IMR-90 (cell line): ENCODE measurements around the gene SOX30. TPM values are rescaled to one million over a fixed set of nuclear protein-coding genes. Genes with fewer than 3 reads are reported as not detected.

Experiments used
- ATAC-seq: fragments of 200-7000 bp; cut with Tn5 transposase; 2 replicates; pipeline ENCODE4 v1.9.1; 2020; ENCODE audit warnings: low read depth, mild to moderate bottlenecking, moderate library complexity
- BruUV-seq: library from RNA; stranded (reverse); fragments of 400-500 nt; replicated peaks from 2 replicates; lab custom pipeline; 2021; lab: Mats Ljungman, UMichigan
- CTCF ChIA-PET: fragments of 300-600 bp; formaldehyde crosslinking; extraction: SDS; loops from one replicate; lab custom pipeline; 2021; ENCODE audit warnings: antibody characterized with exemption; lab: Yijun Ruan, JAX
- POLR2A ChIA-PET: fragments of 300-600 bp; sonication (Branson Sonifier 250); formaldehyde crosslinking; loops from one replicate; lab custom pipeline; 2022; ENCODE audit warnings: antibody characterized with exemption; ENCODE audit not compliant: unreplicated experiment; lab: Charles Lee
- DNase-seq: peaks from one replicate; pipeline ENCODE4 v3.0.0; 2013
- H2AFZ ChIP-seq: replicated peaks from 2 replicates; pipeline ENCODE3; 2013; ENCODE audit warnings: low read length, mild to moderate bottlenecking; ENCODE audit not compliant: poor library complexity
- H2AK5ac ChIP-seq: 2 replicates; pipeline ENCODE4 v1.6.1; 2013; ENCODE audit warnings: low read depth, low read length, inconsistent platforms
- H2AK9ac ChIP-seq: replicated peaks from 2 replicates; pipeline ENCODE3; 2013; ENCODE audit warnings: mild to moderate bottlenecking, low read depth, low read length, moderate library complexity; ENCODE audit not compliant: poor library complexity
- H2BK120ac ChIP-seq: 2 replicates; pipeline ENCODE4 v1.6.1; 2013; ENCODE audit warnings: low read depth, low read length, inconsistent platforms
- H2BK15ac ChIP-seq: 3 replicates; pipeline ENCODE4 v1.6.1; 2013; ENCODE audit warnings: low read depth, low read length, inconsistent platforms
- H2BK20ac ChIP-seq: 2 replicates; pipeline ENCODE4 v1.6.1; 2013; ENCODE audit warnings: low read depth, mild to moderate bottlenecking, inconsistent platforms, low read length, moderate library complexity
- H2BK5ac ChIP-seq: 2 replicates; pipeline ENCODE4 v1.6.1; 2013; ENCODE audit warnings: mild to moderate bottlenecking, low read depth, low read length, inconsistent platforms; ENCODE audit not compliant: poor library complexity, severe bottlenecking
- H3K14ac ChIP-seq: replicated peaks from 2 replicates; pipeline ENCODE4 v1.6.1; 2013; ENCODE audit warnings: low read depth, low read length, inconsistent platforms
- H3K18ac ChIP-seq: 2 replicates; pipeline ENCODE4 v1.6.1; 2013; ENCODE audit warnings: low read depth, low read length, control low read depth
- H3K23ac ChIP-seq: 2 replicates; pipeline ENCODE4 v1.6.1; 2013; ENCODE audit warnings: low read depth, low read length, inconsistent platforms
- H3K27ac ChIP-seq: 2 replicates; pipeline ENCODE4 v1.5.1; 2013; ENCODE audit warnings: mild to moderate bottlenecking, control low read depth, low read length; ENCODE audit not compliant: insufficient read depth
- H3K27me3 ChIP-seq: 2 replicates; pipeline ENCODE4 v1.6.1; 2013; ENCODE audit warnings: low read length; ENCODE audit not compliant: control insufficient read depth, insufficient read depth
- H3K36me3 ChIP-seq: 2 replicates; pipeline ENCODE4 v1.6.1; 2013; ENCODE audit warnings: low read length, mixed read lengths; ENCODE audit not compliant: control insufficient read depth, insufficient read depth
- H3K4ac ChIP-seq: 2 replicates; pipeline ENCODE4 v1.6.1; 2013; ENCODE audit warnings: low read depth, low read length, inconsistent platforms
- H3K4me1 ChIP-seq: 2 replicates; pipeline ENCODE4 v1.6.1; 2013; ENCODE audit warnings: low read length, mixed read lengths; ENCODE audit not compliant: control insufficient read depth, insufficient read depth
- H3K4me2 ChIP-seq: 2 replicates; pipeline ENCODE4 v1.6.1; 2013; ENCODE audit warnings: low read depth, mild to moderate bottlenecking, control low read depth, low read length, moderate library complexity
- H3K4me3 ChIP-seq: 2 replicates; pipeline ENCODE4 v1.5.1; 2013; ENCODE audit warnings: low read depth, mild to moderate bottlenecking, control low read depth, low read length, moderate library complexity; ENCODE audit not compliant: insufficient read depth
- H3K56ac ChIP-seq: 2 replicates; pipeline ENCODE4 v1.6.1; 2013; ENCODE audit warnings: low read length, inconsistent platforms; ENCODE audit not compliant: insufficient read depth; ENCODE audit errors: extremely low read depth
- H3K79me1 ChIP-seq, 2 experiments: 2 replicates each; pipeline ENCODE4 v1.6.1; 2013; ENCODE audit warnings: low read length in 2 of 2, inconsistent platforms in 1 of 2, low read depth in 1 of 2
- H3K9ac ChIP-seq: 2 replicates; pipeline ENCODE4 v1.6.1; 2013; ENCODE audit warnings: low read depth, low read length, control low read depth
- H3K9me1 ChIP-seq: 2 replicates; pipeline ENCODE4 v1.6.1; 2013; ENCODE audit warnings: low read length, inconsistent platforms; ENCODE audit not compliant: insufficient read depth
- H3K9me3 ChIP-seq: 2 replicates; pipeline ENCODE4 v1.6.1; 2013; ENCODE audit warnings: low read length; ENCODE audit not compliant: control insufficient read depth, insufficient read depth
- H4K20me1 ChIP-seq: 2 replicates; pipeline ENCODE4 v1.6.1; 2013; ENCODE audit warnings: low read length, inconsistent platforms; ENCODE audit not compliant: insufficient read depth
- H4K5ac ChIP-seq: 2 replicates; pipeline ENCODE4 v1.6.1; 2013; ENCODE audit warnings: mild to moderate bottlenecking, low read depth, low read length, control low read depth
- H4K8ac ChIP-seq, 2 experiments: 2 replicates each; pipeline ENCODE4 v1.6.1; 2013; ENCODE audit warnings: low read depth in 2 of 2, low read length in 2 of 2, control low read depth in 1 of 2, inconsistent platforms in 1 of 2
- H4K91ac ChIP-seq: 2 replicates; pipeline ENCODE4 v1.6.1; 2013; ENCODE audit warnings: low read depth, low read length, inconsistent platforms; ENCODE audit not compliant: insufficient read depth
- BHLHE40 ChIP-seq: fragments of 150-350 bp; IDR thresholded peaks from 2 replicates; pipeline ENCODE4 v1.6.1; 2016; ENCODE audit warnings: mild to moderate bottlenecking, low read depth, low read length
- CHD1 ChIP-seq: IDR thresholded peaks from 2 replicates; pipeline ENCODE4 v1.6.1; 2012; ENCODE audit warnings: low read depth, low read length, improper control_type of control experiment
- MXI1 ChIP-seq: IDR thresholded peaks from 2 replicates; pipeline ENCODE4 v1.6.1; 2012; ENCODE audit warnings: low read depth, mild to moderate bottlenecking, low read length, moderate library complexity, borderline replicate concordance
- NFE2L2 ChIP-seq: fragments of 150-350 bp; IDR thresholded peaks from 2 replicates; pipeline ENCODE4 v1.6.1; 2016; ENCODE audit warnings: low read depth, mild to moderate bottlenecking, low read length
- RAD21 ChIP-seq: IDR thresholded peaks from 2 replicates; pipeline ENCODE4 v1.6.1; 2012; ENCODE audit warnings: low read length, improper control_type of control experiment
- RCOR1 ChIP-seq: IDR thresholded peaks from 2 replicates; pipeline ENCODE4 v1.6.1; 2012; ENCODE audit warnings: mild to moderate bottlenecking, low read length, improper control_type of control experiment; ENCODE audit not compliant: insufficient replicate concordance
- WGBS, 2 experiments: methylation state at CpG; one replicate each; pipeline versions ENCODE4 v1.1.5 to v1.1.7; 2013; ENCODE audit warnings: missing lambda C conversion rate in 2 of 2; ENCODE audit not compliant: insufficient read length in 1 of 2; ENCODE audit errors: extremely low coverage in 2 of 2; 5-methylcytosine and 5-hydroxymethylcytosine counted together
- dilution Hi-C: fragments of 300-500 bp; cut with HindIII; formaldehyde crosslinking; loops from one replicate; pipeline ENCODE4 v1.14.3; 2018; ENCODE audit warnings: low sequenced_read_pairs; ENCODE audit not compliant: unreplicated experiment
- in situ Hi-C: fragments of 300-500 bp; cut with MboI; formaldehyde crosslinking; loops from 3 replicates; pipeline ENCODE4 v1.14.3; 2019; ENCODE audit warnings: low sequenced_read_pairs, inconsistent platforms, mixed read lengths
- intact Hi-C: fragments of 100-400 bp; cut with micrococcal nuclease; formaldehyde crosslinking; loops from 2 replicates; pipeline ENCODE4 v1.10.0; 2022
- polyA plus RNA-seq, 3 experiments: library from polyadenylated mRNA; depleted of rRNA; stranded (reverse); fragments of >200 nt; gene quantifications; 2 replicates each; pipeline ENCODE4 v1.2.3, GENCODE V29; 2012; ENCODE audit warnings: low replicate concordance in 1 of 3
- total RNA-seq: library from RNA; depleted of rRNA; stranded (reverse); fragments of >200 nt; gene quantifications from 2 replicates; pipeline ENCODE4 v1.2.3, GENCODE V29; 2012
- TF ChIP-seq, protein P1 (sequence below): fragments of 150-350 bp; IDR thresholded peaks from 2 replicates; pipeline ENCODE4 v1.6.1; 2017; ENCODE audit warnings: mild to moderate bottlenecking, antibody characterized with exemption, low read length, low read depth
- TF ChIP-seq, protein P2 (sequence below): conservative IDR thresholded peaks from 2 replicates; pipeline ENCODE4 v1.5.1; 2012; ENCODE audit warnings: mild to moderate bottlenecking, low read depth, low read length, improper control_type of control experiment

Gene SOX30
- total and polyA plus RNA-seq, 2 of the 4 experiments (the other 2 are of a cell fraction): not detected

DNA sequence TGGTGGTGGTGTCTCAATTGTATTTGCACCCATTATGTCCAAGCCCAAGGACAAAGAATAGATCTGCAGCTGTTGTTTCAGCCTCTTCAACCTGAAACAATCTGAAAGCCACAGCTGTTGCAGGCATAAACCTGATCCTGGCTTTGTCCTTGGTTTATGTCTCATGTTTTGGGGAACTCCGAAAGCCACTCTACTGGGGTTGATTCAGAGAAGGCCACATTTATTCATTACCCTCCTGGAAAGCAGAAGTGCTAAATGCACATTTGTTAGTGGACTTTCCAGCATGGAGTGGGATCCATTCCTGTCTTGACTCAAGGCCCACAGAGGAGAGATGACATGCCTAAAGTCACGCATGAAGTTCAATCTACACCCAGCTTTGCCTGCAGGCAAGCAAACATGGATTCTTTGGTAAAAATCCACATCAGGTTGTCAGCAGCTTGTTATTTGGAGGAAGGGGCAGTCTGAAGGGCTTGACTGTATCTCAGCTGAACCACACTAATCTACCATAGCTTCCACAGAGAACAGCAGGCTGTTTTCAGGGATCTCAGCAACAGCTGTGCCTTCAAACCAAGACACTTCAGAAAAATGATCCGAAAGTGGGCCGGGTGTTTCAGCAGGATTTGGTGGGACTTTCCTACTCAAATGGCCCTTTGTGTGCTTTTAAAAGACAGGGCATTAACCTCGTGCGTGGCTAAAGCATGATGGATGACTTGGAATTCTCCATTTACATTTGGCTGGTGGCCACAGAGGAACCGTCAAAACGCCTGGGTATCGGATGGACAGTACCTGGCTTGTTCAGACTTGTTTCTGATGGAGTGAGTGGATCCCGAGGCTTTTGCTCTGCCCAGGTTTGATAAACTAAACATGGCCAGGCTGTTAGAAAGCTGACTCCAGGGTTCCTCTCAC lies 40.4 kb downstream of the SOX30 start:
- Histone ChIP-seq H3K14ac (peak overlapping the region; percentile 46), H3K23ac (0 out of 2 replicates have a peak overlapping the region, but pooled peaks have one; percentile 32), H3K9ac (no peak overlapping the region; the same call in 1 of the 2 replicates), H2AK5ac (peak overlapping the region; percentile 40; the same call in 1 of the 2 replicates), H3K9me3 (no peaks in the 10 kb centered on the region), H3K36me3 (no peaks in the 10 kb centered on the region), H3K4me2 (no peak overlapping the region), H3K56ac (no peak overlapping the region), H3K27ac (peak overlapping the region; percentile 15; the same call in 1 of the 2 replicates), H2BK120ac (peak overlapping the region; percentile 78), H2AFZ (peak overlapping the region; percentile 68), H2AK9ac (no peak overlapping the region), H3K9me1 (peaks cover 8% of the 10 kb centered on the region), H3K79me1 (no peaks in the 10 kb centered on the region), H4K20me1 (no peaks in the 10 kb centered on the region), H4K5ac (peak overlapping the region; percentile 19), H3K4me1 (peaks cover 8% of the 10 kb centered on the region), H3K4me3 (no peak overlapping the region), H2BK20ac (peak overlapping the region; percentile 59), H3K27me3 (no peaks in the 10 kb centered on the region), H3K18ac (peak overlapping the region; percentile 48), H2BK15ac (peak overlapping the region; percentile 24; the same call in 1 of the 3 replicates), H4K8ac (peak overlapping the region; percentile 28 to 70; a peak in 3 of 4 replicates), H2BK5ac (no peak overlapping the region), H4K91ac (no peak overlapping the region; the same call in 1 of the 2 replicates), H3K4ac (peak overlapping the region; percentile 59)
- intact Hi-C loops: no loop called here
- ATAC-seq (peak; percentile 16; the same call in 1 of the 2 replicates), DNase-seq (no peak)
- no TSS peak for BruUV-seq
- in situ Hi-C loops: no loop called here
- CTCF ChIA-PET: no interaction called here
- no CpG with 5 or more reads among the region's 10 CpGs for WGBS, 2 experiments
- no peak for TF ChIP-seq RCOR1
- no peak for TF ChIP-seq BHLHE40
- TF ChIP-seq NFE2L2: no peak
- TF ChIP-seq, protein P1, sequence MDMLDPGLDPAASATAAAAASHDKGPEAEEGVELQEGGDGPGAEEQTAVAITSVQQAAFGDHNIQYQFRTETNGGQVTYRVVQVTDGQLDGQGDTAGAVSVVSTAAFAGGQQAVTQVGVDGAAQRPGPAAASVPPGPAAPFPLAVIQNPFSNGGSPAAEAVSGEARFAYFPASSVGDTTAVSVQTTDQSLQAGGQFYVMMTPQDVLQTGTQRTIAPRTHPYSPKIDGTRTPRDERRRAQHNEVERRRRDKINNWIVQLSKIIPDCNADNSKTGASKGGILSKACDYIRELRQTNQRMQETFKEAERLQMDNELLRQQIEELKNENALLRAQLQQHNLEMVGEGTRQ: no peak
- TF ChIP-seq MXI1: no peak
- TF ChIP-seq, protein P2, sequence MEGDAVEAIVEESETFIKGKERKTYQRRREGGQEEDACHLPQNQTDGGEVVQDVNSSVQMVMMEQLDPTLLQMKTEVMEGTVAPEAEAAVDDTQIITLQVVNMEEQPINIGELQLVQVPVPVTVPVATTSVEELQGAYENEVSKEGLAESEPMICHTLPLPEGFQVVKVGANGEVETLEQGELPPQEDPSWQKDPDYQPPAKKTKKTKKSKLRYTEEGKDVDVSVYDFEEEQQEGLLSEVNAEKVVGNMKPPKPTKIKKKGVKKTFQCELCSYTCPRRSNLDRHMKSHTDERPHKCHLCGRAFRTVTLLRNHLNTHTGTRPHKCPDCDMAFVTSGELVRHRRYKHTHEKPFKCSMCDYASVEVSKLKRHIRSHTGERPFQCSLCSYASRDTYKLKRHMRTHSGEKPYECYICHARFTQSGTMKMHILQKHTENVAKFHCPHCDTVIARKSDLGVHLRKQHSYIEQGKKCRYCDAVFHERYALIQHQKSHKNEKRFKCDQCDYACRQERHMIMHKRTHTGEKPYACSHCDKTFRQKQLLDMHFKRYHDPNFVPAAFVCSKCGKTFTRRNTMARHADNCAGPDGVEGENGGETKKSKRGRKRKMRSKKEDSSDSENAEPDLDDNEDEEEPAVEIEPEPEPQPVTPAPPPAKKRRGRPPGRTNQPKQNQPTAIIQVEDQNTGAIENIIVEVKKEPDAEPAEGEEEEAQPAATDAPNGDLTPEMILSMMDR: no peak
- TF ChIP-seq RAD21: no peak
- no peak for TF ChIP-seq CHD1
- dilution Hi-C loops: no loop called here
- POLR2A ChIA-PET: no interaction called here
